ENCODE results near the gene HTR2B.
A peak's percentile ranks its signal among the peaks of the same experiment; 100 is the strongest.
"Not testable (repeated sequence)": the region's sequence is repeated elsewhere in the genome, so short reads cannot be mapped to it uniquely, and the experiment has no call there.

The HTR2B gene

GRCh38 chr2:231132129-231132528 lies 7.3 kb upstream of the HTR2B start:
- DNase-seq, result no peak

- no peak for DNase-seq
Observed at GRCh38 chr2:231130336-231131056, 5.7 kb upstream of the HTR2B start.

- DNase-seq, result no peak
Observed at GRCh38 chr2:231129216-231129615, 4.4 kb upstream of the HTR2B start.

- no peak for DNase-seq
Observed at GRCh38 chr2:231128541-231128940, 3.7 kb upstream of the HTR2B start.

GRCh38 chr2:231127936-231128335 lies 3.1 kb upstream of the HTR2B start:
- DNase-seq, result no peak

- DNase-seq, result no peak
Observed at GRCh38 chr2:231127480-231127879, 2.6 kb upstream of the HTR2B start.

GRCh38 chr2:231126123-231126522 lies 1.3 kb upstream of the HTR2B start:
- DNase-seq, result no peak

- no peak for DNase-seq
Observed at GRCh38 chr2:231123362-231123898, 1.4 kb downstream of the HTR2B start.

GRCh38 chr2:231118614-231118942 lies 6.3 kb downstream of the HTR2B start:
- DNase-seq, result no peak

- DNase-seq, result peak; percentile 66
Observed at GRCh38 chr2:231117922-231118613, 6.8 kb downstream of the HTR2B start.

GRCh38 chr2:231117148-231117547 lies 7.7 kb downstream of the HTR2B start:
- DNase-seq, result no peak

- DNase-seq, result no peak
Observed at GRCh38 chr2:231115651-231116050, 9.2 kb downstream of the HTR2B start.

- DNase-seq, result no peak
Observed at GRCh38 chr2:231113489-231113888, 11.4 kb downstream of the HTR2B start.

- no peak for DNase-seq
Observed at GRCh38 chr2:231111987-231112386, 12.9 kb downstream of the HTR2B start.

- no peak for DNase-seq
Observed at GRCh38 chr2:231110551-231110950, 14.3 kb downstream of the HTR2B start.

GRCh38 chr2:231104115-231104713 lies 20.6 kb downstream of the HTR2B start:
- DNase-seq, result peak; percentile 11

GRCh38 chr2:231102772-231103171 lies 22.1 kb downstream of the HTR2B start:
- DNase-seq, result no peak

GRCh38 chr2:231100990-231101389 lies 23.9 kb downstream of the HTR2B start:
- no peak for DNase-seq

GRCh38 chr2:231100321-231100720 lies 24.5 kb downstream of the HTR2B start:
- not testable (repeated sequence) for DNase-seq

- no peak for DNase-seq
Observed at GRCh38 chr2:231099918-231100317, 24.9 kb downstream of the HTR2B start.

GRCh38 chr2:231094736-231095346 lies 30.0 kb downstream of the HTR2B start:
- DNase-seq, result no peak

GRCh38 chr2:231093933-231094332 lies 30.9 kb downstream of the HTR2B start:
- no peak for DNase-seq

- no peak for DNase-seq
Observed at GRCh38 chr2:231088754-231089153, 36.1 kb downstream of the HTR2B start.

- no peak for DNase-seq
Observed at GRCh38 chr2:231084565-231084964, 40.3 kb downstream of the HTR2B start.
